T-helper 1 cell treated with Interleukin-12 subunit alpha and Interleukin-12 subunit beta and Interleukin-4 antibody, amounts not matched to agents 30 μg/mL and 1 μg/mL, for 36 hours (primary cell): ENCODE measurements around the gene EPHB1.
"Not testable (repeated sequence)": the region's sequence is repeated elsewhere in the genome, so short reads cannot be mapped to it uniquely, and the experiment has no call there.

Experiments
- H3K27ac Mint-ChIP-seq: one replicate; pipeline ENCODE4 v1.8.0; 2021; ENCODE audit warnings: mild to moderate bottlenecking, mixed read lengths
- H3K27me3 Mint-ChIP-seq: one replicate; pipeline ENCODE4 v1.8.0; 2021; ENCODE audit warnings: low read depth, mixed read lengths
- H3K36me3 Mint-ChIP-seq: one replicate; pipeline ENCODE4 v1.8.0; 2021; ENCODE audit warnings: low read depth, mixed read lengths
- H3K4me1 Mint-ChIP-seq: one replicate; pipeline ENCODE4 v1.8.0; 2021; ENCODE audit warnings: low read depth, mixed read lengths
- H3K4me3 Mint-ChIP-seq: one replicate; pipeline ENCODE4 v1.8.0; 2021; ENCODE audit warnings: mild to moderate bottlenecking, moderate library complexity, mixed read lengths
- H3K9me3 Mint-ChIP-seq: one replicate; pipeline ENCODE4 v1.8.0; 2021; ENCODE audit warnings: mixed read lengths

Gene EPHB1

GRCh38 chr3:134766290-134766689 is 28.8 kb upstream of the EPHB1 start:
- Mint-ChIP-seq H3K4me1 (no peaks in the 10 kb centered on the region), H3K27ac (no peak overlapping the region), H3K36me3 (no peaks in the 10 kb centered on the region), H3K4me3 (no peak overlapping the region), H3K27me3 (peaks cover 13% of the 10 kb centered on the region), H3K9me3 (no peaks in the 10 kb centered on the region)

- Mint-ChIP-seq H3K9me3 (no peaks in the 10 kb centered on the region), H3K4me3 (no peak overlapping the region), H3K27ac (no peak overlapping the region), H3K36me3 (no peaks in the 10 kb centered on the region), H3K4me1 (no peaks in the 10 kb centered on the region), H3K27me3 (peaks cover 9% of the 10 kb centered on the region)
Measured at GRCh38 chr3:134768116-134768515, 26.9 kb upstream of the EPHB1 start.

- no peak overlapping the region for H3K4me3 Mint-ChIP-seq
- H3K27me3 Mint-ChIP-seq, result peaks cover 14% of the 10 kb centered on the region
- H3K9me3 Mint-ChIP-seq, result no peaks in the 10 kb centered on the region
- no peaks in the 10 kb centered on the region for H3K4me1 Mint-ChIP-seq
- no peak overlapping the region for H3K27ac Mint-ChIP-seq
- no peaks in the 10 kb centered on the region for H3K36me3 Mint-ChIP-seq
Measured at GRCh38 chr3:134768837-134769236, 26.2 kb upstream of the EPHB1 start.

- Mint-ChIP-seq H3K4me1 (no peaks in the 10 kb centered on the region), H3K36me3 (no peaks in the 10 kb centered on the region), H3K4me3 (no peak overlapping the region), H3K9me3 (no peaks in the 10 kb centered on the region), H3K27ac (no peak overlapping the region), H3K27me3 (peaks cover 14% of the 10 kb centered on the region)
Measured at GRCh38 chr3:134769287-134769868, 25.7 kb upstream of the EPHB1 start.

GRCh38 chr3:134772011-134772410 is 23.0 kb upstream of the EPHB1 start:
- Mint-ChIP-seq H3K4me3 (no peak overlapping the region), H3K27me3 (peaks cover 9% of the 10 kb centered on the region), H3K4me1 (peaks cover 12% of the 10 kb centered on the region), H3K9me3 (no peaks in the 10 kb centered on the region), H3K36me3 (no peaks in the 10 kb centered on the region), H3K27ac (no peak overlapping the region)

GRCh38 chr3:134772591-134772990 is 22.5 kb upstream of the EPHB1 start:
- Mint-ChIP-seq H3K9me3 (no peaks in the 10 kb centered on the region), H3K36me3 (no peaks in the 10 kb centered on the region), H3K4me1 (peaks cover 15% of the 10 kb centered on the region), H3K4me3 (no peak overlapping the region), H3K27me3 (peaks cover 8% of the 10 kb centered on the region), H3K27ac (no peak overlapping the region)

GRCh38 chr3:134775831-134776230 is 19.2 kb upstream of the EPHB1 start:
- Mint-ChIP-seq H3K4me1 (peaks cover 15% of the 10 kb centered on the region), H3K27me3 (peaks cover 4% of the 10 kb centered on the region), H3K4me3 (no peak overlapping the region), H3K36me3 (no peaks in the 10 kb centered on the region), H3K9me3 (no peaks in the 10 kb centered on the region), H3K27ac (no peak overlapping the region)

- Mint-ChIP-seq H3K27ac (no peak overlapping the region), H3K4me3 (no peak overlapping the region), H3K9me3 (no peaks in the 10 kb centered on the region), H3K27me3 (peaks cover 10% of the 10 kb centered on the region), H3K36me3 (no peaks in the 10 kb centered on the region), H3K4me1 (peaks cover 15% of the 10 kb centered on the region)
Measured at GRCh38 chr3:134776518-134776917, 18.5 kb upstream of the EPHB1 start.

- Mint-ChIP-seq H3K36me3 (no peaks in the 10 kb centered on the region), H3K9me3 (no peaks in the 10 kb centered on the region), H3K4me3 (no peak overlapping the region), H3K27ac (no peak overlapping the region), H3K27me3 (peaks cover 13% of the 10 kb centered on the region), H3K4me1 (peaks cover 15% of the 10 kb centered on the region)
Measured at GRCh38 chr3:134777341-134777740, 17.7 kb upstream of the EPHB1 start.

- H3K9me3 Mint-ChIP-seq, H3K4me1 Mint-ChIP-seq, H3K36me3 Mint-ChIP-seq, H3K4me3 Mint-ChIP-seq, H3K27ac Mint-ChIP-seq: not testable (repeated sequence)
- peaks cover 62% of the 10 kb centered on the region for H3K27me3 Mint-ChIP-seq
Measured at GRCh38 chr3:134788283-134788682, 6.8 kb upstream of the EPHB1 start.

- Mint-ChIP-seq H3K27ac (no peak overlapping the region), H3K27me3 (peaks cover 56% of the 10 kb centered on the region), H3K36me3 (no peaks in the 10 kb centered on the region), H3K9me3 (no peaks in the 10 kb centered on the region), H3K4me1 (peaks cover 6% of the 10 kb centered on the region), H3K4me3 (no peak overlapping the region)
Measured at GRCh38 chr3:134790065-134790464, 5.0 kb upstream of the EPHB1 start.

- Mint-ChIP-seq H3K36me3 (no peaks in the 10 kb centered on the region), H3K27ac (no peak overlapping the region), H3K27me3 (peaks cover 62% of the 10 kb centered on the region), H3K4me1 (peaks cover 9% of the 10 kb centered on the region), H3K9me3 (no peaks in the 10 kb centered on the region), H3K4me3 (no peak overlapping the region)
Measured at GRCh38 chr3:134791992-134792391, 3.1 kb upstream of the EPHB1 start.

GRCh38 chr3:134792700-134793099 is 2.4 kb upstream of the EPHB1 start:
- peaks cover 62% of the 10 kb centered on the region for H3K27me3 Mint-ChIP-seq
- H3K4me1 Mint-ChIP-seq, result peaks cover 16% of the 10 kb centered on the region
- H3K36me3 Mint-ChIP-seq, result no peaks in the 10 kb centered on the region
- no peak overlapping the region for H3K27ac Mint-ChIP-seq
- no peak overlapping the region for H3K4me3 Mint-ChIP-seq
- no peaks in the 10 kb centered on the region for H3K9me3 Mint-ChIP-seq

- Mint-ChIP-seq H3K4me3 (no peak overlapping the region), H3K4me1 (peaks cover 23% of the 10 kb centered on the region), H3K9me3 (no peaks in the 10 kb centered on the region), H3K27me3 (peaks cover 68% of the 10 kb centered on the region), H3K36me3 (no peaks in the 10 kb centered on the region), H3K27ac (no peak overlapping the region)
Measured at GRCh38 chr3:134793562-134793961, 1.5 kb upstream of the EPHB1 start.

- H3K4me3 Mint-ChIP-seq, result peak overlapping the region; percentile 98
- H3K9me3 Mint-ChIP-seq, result no peaks in the 10 kb centered on the region
- H3K4me1 Mint-ChIP-seq, result peaks cover 23% of the 10 kb centered on the region
- H3K27me3 Mint-ChIP-seq, result peaks cover 70% of the 10 kb centered on the region
- no peaks in the 10 kb centered on the region for H3K36me3 Mint-ChIP-seq
- H3K27ac Mint-ChIP-seq, result no peak overlapping the region
Measured at GRCh38 chr3:134794323-134794722, 737 bp upstream of the EPHB1 start.

- Mint-ChIP-seq H3K4me3 (peak overlapping the region; percentile 98), H3K27ac (no peak overlapping the region), H3K4me1 (peaks cover 25% of the 10 kb centered on the region), H3K27me3 (peaks cover 63% of the 10 kb centered on the region), H3K9me3 (no peaks in the 10 kb centered on the region), H3K36me3 (no peaks in the 10 kb centered on the region)
Measured at GRCh38 chr3:134795746-134796280, 753 bp downstream of the EPHB1 start.
